Stimulated activated CD8-positive, alpha-beta memory T cell treated with anti-CD3 and anti-CD28 coated beads, Interleukin-7, amount 100 ng/mL, for 24 hours (primary cell): ENCODE results near the gene ASB18.
"Not testable (repeated sequence)": the region's sequence is repeated elsewhere in the genome, so short reads cannot be mapped to it uniquely, and the experiment has no call there.

Experiments
- DNase-seq: peaks from one replicate; pipeline ENCODE4 v3.0.0-alpha.2; 2020; ENCODE audit warnings: low read depth

Gene ASB18

GRCh38 chr2:236264256-236264655 lies at the start of gene ASB18:
ASB18 (minus strand) TSS chr2:236264406; CDS start chr2:236264345, 61 bp downstream.
- no peak for DNase-seq

GRCh38 chr2:236311286-236311685 lies 47.1 kb upstream of the ASB18 start:
- DNase-seq = no peak

GRCh38 chr2:236309669-236310029 lies 45.4 kb upstream of the ASB18 start:
- no peak for DNase-seq

- DNase-seq = no peak
Measured at GRCh38 chr2:236308855-236309668, 44.9 kb upstream of the ASB18 start.

GRCh38 chr2:236307641-236308040 lies 43.4 kb upstream of the ASB18 start:
- no peak for DNase-seq

GRCh38 chr2:236306825-236307540 lies 42.8 kb upstream of the ASB18 start:
- DNase-seq = no peak

GRCh38 chr2:236305964-236306605 lies 41.9 kb upstream of the ASB18 start:
- DNase-seq = no peak

GRCh38 chr2:236305531-236305930 lies 41.3 kb upstream of the ASB18 start:
- no peak for DNase-seq

GRCh38 chr2:236303935-236304334 lies 39.7 kb upstream of the ASB18 start:
- DNase-seq = no peak

- DNase-seq = no peak
Measured at GRCh38 chr2:236302555-236302954, 38.3 kb upstream of the ASB18 start.

GRCh38 chr2:236298924-236299475 lies 34.8 kb upstream of the ASB18 start:
- DNase-seq = no peak

- DNase-seq = no peak
Measured at GRCh38 chr2:236295481-236295880, 31.3 kb upstream of the ASB18 start.

- no peak for DNase-seq
Measured at GRCh38 chr2:236294647-236295046, 30.4 kb upstream of the ASB18 start.

- DNase-seq = no peak
Measured at GRCh38 chr2:236293241-236293810, 29.1 kb upstream of the ASB18 start.

- no peak for DNase-seq
Measured at GRCh38 chr2:236291911-236292310, 27.7 kb upstream of the ASB18 start.

GRCh38 chr2:236291476-236291875 lies 27.3 kb upstream of the ASB18 start:
- no peak for DNase-seq

- no peak for DNase-seq
Measured at GRCh38 chr2:236290742-236291425, 26.7 kb upstream of the ASB18 start.

GRCh38 chr2:236289766-236290462 lies 25.7 kb upstream of the ASB18 start:
- DNase-seq = no peak

- not testable (repeated sequence) for DNase-seq
Measured at GRCh38 chr2:236288373-236288772, 24.2 kb upstream of the ASB18 start.

GRCh38 chr2:236287656-236288055 lies 23.4 kb upstream of the ASB18 start:
- no peak for DNase-seq
